ENCODE results near the gene TSKU. TPM values are rescaled to one million over a fixed set of nuclear protein-coding genes. Genes with fewer than 3 reads are reported as not detected.
A peak's percentile ranks its signal among the peaks of the same experiment; 100 is the strongest.

The TSKU gene
- total RNA-seq, 1 experiment from 2014 or later, result 8.2 TPM

DNA sequence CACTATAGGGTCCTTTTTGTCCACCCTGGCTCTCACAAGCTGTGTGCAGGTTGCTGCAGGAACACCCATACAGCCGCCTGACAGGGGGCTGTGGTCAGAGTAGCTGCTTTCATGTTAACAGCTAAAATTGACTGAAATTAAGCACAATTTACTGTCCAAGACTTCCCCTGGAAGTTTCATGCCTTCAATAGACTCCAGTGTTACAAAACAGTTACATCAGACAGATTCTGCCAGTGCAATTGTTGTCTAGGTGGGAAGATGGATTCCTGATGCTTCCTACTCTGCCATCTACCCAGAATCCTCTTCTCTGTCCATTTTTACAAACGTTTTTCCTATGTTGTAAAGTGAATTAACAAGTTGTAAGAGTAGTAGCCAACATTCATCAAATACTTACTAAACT lies 5.3 kb upstream of the TSKU start:
- no peak for DNase-seq
- Histone ChIP-seq H3K27me3 (no peaks in the 10 kb centered on the region), H3K36me3 (no peaks in the 10 kb centered on the region), H3K4me3 (no peak overlapping the region), H3K9me3 (peaks cover 28% of the 10 kb centered on the region)

DNA sequence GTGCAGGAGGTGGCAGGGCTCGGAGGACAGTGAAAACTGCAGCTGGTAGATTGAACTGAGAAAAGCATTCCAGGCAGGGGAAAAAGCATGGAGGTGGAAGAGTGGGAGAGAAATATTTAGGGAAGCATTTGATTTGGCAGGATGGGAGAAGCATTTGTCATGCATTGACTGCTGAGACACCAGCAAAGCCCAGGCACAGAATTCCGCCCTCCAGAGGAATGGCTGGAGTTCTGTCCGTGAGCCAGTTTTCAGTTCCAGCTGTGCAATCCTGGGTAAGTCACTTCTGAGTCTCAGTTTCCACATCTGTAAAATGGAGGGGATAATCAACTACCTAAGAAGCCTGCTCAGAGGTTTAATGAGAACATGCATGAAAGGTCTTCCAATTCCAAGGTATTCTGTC lies 4.3 kb upstream of the TSKU start:
- H3K27me3 ChIP-seq, result no peaks in the 10 kb centered on the region
- H3K36me3 ChIP-seq, result no peaks in the 10 kb centered on the region
- no peak for DNase-seq
- H3K9me3 ChIP-seq, result peaks cover 28% of the 10 kb centered on the region
- no peak overlapping the region for H3K4me3 ChIP-seq

DNA sequence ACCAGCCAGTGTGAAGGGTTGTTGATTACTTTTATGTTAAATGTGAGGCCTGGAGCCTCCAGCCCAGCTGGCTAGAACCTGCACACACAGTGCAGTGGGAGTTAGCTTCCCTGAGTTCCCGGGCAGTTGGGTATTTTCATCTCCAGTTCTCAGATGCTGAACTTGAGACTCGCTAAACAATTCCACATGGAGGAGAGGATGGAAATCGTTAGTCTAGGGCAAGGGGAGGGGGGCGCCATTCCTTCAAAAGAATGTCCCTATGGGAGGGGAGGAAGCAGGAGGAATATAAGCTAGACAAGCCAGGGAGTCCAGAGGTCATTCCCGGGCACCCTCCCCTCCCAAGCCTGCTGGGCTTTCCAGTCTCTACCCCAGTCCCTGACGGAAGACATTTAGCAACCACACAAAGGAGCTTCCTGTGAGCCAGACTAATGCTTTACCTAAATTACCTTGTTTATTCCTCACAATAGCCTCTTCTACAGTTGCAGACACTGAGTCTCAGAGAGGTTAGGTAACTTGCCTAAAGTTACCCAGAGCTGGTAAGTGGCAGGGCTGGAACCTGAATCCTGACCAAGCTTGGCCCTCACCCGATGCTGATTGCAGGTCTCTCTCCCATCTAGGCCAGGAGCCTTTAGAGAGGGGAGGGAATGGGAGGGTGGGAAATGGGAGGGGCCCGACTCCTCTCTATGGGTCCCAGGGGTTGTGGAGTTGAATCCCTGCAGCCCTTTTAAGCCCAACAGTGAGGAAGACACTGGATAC lies 1.9 kb upstream of the TSKU start:
- no peak overlapping the region for H3K4me3 ChIP-seq
- peaks cover 5% of the 10 kb centered on the region; the same call in 1 of the 2 replicates for H3K36me3 ChIP-seq
- DNase-seq, result no peak
- peaks cover 18% of the 10 kb centered on the region for H3K9me3 ChIP-seq
- H3K27me3 ChIP-seq, result no peaks in the 10 kb centered on the region

DNA sequence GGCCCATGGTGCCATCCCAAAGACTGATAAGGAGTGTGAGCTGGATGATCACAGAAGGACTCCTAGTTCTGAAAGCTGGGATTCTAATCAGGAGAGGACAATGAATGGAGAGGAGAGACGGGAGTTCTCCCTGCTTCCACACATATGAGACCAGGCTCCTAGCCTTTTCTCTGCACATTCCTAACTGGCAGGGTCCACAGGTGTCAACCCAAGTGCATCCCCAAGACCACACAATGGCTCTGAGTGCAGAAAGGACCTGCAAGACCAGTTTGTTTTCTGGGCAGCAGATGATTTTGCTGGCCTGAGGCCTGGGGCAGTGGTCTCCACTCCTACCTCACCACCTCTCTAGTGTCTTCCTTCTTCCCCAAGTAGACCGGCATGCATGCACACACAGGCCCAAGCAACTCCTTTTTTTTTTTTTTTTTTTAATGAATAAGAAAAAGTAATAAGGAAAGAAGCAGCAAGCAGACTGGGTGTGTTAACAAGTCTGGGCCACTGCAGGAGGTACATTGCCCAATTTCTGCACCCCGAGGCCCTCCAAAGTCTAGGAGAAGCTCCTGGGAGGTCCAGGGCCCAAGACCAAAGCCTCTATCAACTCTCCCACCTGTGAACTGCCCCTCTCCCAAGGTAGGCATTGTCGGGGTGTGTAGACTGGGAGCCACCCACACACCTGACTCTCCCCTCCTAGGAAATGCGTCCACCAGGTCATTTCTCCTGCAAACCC lies 1.2 kb upstream of the TSKU start:
- H3K36me3 ChIP-seq, result peaks cover 5% of the 10 kb centered on the region; the same call in 1 of the 2 replicates
- no peak for DNase-seq
- H3K4me3 ChIP-seq, result peak overlapping the region; percentile 72
- H3K9me3 ChIP-seq, result peaks cover 11% of the 10 kb centered on the region
- no peaks in the 10 kb centered on the region for H3K27me3 ChIP-seq

DNA sequence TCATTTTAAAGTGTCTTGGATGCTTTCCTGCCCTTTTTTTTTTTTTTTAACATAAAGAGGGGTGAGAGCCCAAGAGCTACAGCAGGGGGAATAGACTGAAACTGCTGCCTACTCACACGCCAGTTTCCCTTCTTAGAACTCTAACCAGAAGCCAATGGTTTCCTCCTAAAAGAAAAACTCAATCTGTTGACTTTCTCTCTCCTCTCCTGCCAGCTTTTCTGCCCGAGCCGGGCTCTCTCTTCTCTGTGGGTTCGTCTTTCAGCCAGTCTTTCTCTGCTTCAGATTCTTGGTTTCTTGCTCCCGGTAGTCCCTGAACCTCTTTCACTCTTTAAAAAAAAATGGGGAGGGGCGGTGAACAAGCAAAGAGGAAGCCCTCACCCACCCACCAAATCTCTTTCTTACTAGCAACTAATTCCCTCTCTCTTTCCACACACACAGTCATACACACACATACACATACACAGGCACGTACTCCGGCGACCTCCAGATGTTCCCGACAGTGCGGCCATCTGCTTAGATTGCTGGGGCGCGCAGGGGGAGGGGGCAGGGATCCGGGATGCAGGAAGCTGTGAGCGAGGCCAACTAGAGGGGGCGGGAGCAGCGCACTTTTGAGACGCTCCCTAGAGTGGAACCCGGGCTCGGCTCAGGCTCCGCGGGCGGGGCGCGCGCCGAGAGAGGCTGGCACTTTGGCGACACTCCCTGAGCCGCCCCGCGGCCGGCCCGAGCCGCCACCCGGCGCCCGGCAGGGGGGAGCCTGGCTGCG lies 444 bp upstream of the TSKU start:
- peaks cover 5% of the 10 kb centered on the region; the same call in 1 of the 2 replicates for H3K36me3 ChIP-seq
- peak; percentile 96 for DNase-seq
- H3K9me3 ChIP-seq, result peaks cover 3% of the 10 kb centered on the region; the same call in 1 of the 2 replicates
- no peaks in the 10 kb centered on the region for H3K27me3 ChIP-seq
- peak overlapping the region; percentile 72 for H3K4me3 ChIP-seq

DNA sequence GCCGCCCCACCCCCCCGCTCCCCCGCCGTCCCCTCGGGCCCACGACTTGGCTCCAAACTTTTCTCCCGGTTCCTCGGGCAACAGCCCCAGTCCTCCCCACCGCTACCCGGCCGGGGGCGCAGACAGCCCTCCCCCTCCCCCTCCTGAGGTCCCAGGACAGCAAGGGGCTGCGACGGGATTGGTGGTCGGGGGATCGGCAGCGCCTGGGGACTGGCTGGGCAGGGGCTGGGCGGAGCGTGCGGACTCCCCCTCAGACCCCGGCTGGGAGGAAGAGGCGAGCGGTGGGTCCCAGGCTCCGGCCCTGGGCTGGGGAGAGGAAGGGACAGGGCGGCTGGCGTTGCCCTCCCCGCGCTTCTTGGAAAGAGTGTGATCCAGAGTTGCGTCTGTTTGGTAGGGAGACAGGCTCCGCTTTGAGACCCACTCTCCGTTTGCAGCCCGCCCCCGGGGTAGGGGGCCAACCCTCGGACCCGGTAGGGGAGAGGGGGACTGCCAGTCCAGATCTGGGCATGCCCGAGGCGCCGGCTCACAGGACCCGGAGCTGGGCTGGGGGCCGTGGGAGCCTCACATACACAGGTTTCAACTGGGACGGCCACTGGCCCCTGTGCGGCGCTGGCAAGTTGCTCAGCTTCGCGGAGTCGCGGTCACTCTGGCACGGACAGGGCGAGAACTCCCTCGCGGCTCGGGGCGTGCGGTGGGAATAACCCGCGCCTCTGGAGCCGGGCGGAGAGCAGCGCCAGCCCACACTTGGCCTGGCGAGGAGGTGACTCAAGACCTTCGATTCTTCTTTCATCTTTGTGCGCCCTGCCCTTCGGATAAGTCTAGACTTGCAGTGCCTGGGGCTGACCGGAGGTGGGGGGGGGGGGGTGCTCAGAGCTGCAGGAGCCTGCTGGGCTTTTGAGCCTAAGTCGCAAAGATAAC lies 999 bp downstream of the TSKU start:
- Histone ChIP-seq H3K4me3 (peak overlapping the region; percentile 72), H3K9me3 (no peaks in the 10 kb centered on the region), H3K36me3 (peaks cover 5% of the 10 kb centered on the region; the same call in 1 of the 2 replicates), H3K27me3 (no peaks in the 10 kb centered on the region)
- DNase-seq, result peak; percentile 86

DNA sequence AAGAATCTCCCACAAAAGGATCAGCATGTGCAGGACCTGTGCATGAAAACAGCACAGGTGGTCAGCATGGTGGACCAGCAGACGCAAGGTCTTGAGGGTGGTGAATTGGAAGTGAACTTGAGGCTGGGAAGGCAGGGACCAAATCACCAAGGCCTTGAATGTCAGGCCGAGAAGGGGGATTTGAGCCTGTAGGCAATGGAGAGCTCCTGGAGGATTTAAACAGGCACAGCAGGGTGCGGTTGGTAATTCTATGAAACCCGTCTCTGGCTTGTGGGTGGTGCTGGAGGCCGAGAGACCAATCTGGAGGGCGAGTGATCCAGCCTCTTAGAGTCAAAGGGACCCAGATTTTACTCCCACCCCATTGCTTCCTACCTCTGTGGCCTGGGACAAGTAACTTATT lies 2.4 kb downstream of the TSKU start:
- no peak for DNase-seq
- Histone ChIP-seq H3K36me3 (peaks cover 5% of the 10 kb centered on the region; the same call in 1 of the 2 replicates), H3K27me3 (no peaks in the 10 kb centered on the region), H3K4me3 (no peak overlapping the region), H3K9me3 (no peaks in the 10 kb centered on the region)

DNA sequence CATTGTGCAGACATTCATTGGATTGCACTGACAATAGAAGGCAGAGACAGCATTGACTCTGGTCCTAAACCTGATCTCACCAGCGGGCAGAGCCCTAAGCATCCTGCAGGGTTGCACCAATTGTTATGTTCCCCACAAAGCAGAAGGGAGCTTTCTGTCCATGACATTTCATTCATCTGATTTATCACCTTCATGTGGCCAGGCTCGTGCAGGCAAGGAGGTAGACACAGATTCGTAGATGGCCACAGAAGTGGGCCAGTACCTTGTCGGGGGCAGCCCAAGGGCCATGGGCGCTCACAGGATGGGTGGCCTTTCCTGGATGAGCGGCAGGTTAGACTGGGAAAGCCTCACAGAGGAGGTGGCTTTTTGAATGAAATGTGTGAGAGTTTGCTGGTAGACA lies 2.9 kb downstream of the TSKU start:
- DNase-seq, result no peak
- Histone ChIP-seq H3K9me3 (no peaks in the 10 kb centered on the region), H3K4me3 (no peak overlapping the region), H3K36me3 (peaks cover 8% of the 10 kb centered on the region; the same call in 1 of the 2 replicates), H3K27me3 (no peaks in the 10 kb centered on the region)

DNA sequence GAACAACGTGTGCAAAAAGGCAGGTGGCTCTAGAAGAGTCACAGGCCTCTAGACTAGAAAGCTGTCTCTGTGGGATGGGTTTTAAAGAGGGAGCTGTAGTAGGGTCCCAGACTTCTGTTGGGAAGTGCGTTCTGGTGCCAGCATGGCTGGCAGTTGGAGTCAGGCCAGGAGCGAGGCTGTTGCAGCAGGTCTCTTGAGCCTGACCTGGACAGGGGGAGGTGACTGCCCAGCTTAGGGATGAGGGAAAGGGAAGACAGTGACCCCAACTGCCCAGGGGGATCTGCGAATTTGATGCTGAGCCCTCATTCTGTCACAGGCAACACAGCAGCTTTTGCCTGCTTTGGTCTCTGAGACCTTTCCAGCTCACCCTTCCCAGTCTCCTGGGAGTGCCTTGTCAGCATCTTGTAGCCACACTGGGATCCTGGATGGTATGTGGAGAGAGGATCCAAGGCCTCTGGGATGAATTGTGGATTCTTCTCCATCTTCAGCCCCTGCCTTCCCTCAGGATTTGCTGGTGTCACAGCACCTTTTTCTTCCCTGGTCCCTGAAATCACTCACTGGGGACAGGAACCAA lies 3.4 kb downstream of the TSKU start:
- DNase-seq, result no peak
- H3K4me3 ChIP-seq, result no peak overlapping the region

DNA sequence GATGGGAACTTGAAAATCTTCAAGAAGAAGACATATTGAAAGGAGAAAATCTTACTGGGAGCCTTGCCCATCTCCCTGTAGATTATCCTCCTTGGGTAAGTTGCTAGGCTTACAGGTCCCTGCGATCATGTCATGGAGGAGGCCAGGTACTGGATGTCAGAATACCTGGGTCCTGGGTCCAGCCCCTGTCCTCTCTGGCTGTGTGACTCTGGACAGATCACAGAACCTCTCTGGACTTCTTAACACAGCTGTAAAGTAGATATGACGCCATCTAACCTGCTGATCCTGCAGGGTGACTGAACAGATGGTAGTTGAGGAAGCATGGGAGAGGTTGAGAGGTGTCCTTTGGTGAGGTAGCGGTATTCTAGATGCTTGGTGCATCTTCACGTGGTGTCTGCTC lies 4.1 kb downstream of the TSKU start:
- Histone ChIP-seq H3K4me3 (no peak overlapping the region), H3K36me3 (peaks cover 11% of the 10 kb centered on the region; the same call in 1 of the 2 replicates), H3K27me3 (no peaks in the 10 kb centered on the region), H3K9me3 (no peaks in the 10 kb centered on the region)
- DNase-seq, result no peak

More for the DNA sequence above, 3.4 kb downstream of the TSKU start:
- peaks cover 8% of the 10 kb centered on the region; the same call in 1 of the 2 replicates for H3K36me3 ChIP-seq
- H3K9me3 ChIP-seq, result no peaks in the 10 kb centered on the region
- no peaks in the 10 kb centered on the region for H3K27me3 ChIP-seq

DNA sequence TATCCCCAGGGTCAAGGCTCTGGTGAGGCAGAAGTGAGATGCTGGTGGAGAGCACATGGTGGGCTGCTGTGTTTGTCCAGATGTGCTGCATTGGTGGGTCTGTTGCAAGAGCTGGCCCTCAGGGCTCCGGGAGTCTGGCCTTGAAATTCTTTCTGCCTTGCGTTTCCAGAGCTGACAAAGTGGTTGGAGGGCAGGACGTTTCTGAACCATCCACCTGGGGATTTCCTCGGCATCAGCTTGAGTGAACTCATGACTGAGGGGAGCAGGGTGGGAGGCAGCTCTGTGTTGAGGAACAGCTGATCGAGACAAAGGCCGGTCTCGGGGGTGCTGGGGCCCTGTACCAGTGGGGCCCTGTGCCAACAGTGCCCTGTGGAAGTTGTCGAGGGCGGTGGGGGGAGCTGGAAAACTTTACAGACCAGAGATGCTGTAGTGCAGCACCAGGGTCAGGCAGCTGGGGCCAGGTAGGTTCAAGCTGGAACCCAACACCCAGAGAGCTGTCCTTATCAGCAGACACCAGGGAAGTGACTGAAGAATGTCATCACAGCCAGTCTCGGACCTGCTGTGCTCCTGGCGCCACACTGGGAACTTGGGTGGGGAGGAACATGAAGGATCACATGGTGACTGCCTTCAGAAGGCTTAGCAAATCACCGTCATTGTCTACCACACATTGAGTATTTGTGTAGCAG lies 4.9 kb downstream of the TSKU start:
- Histone ChIP-seq H3K4me3 (no peak overlapping the region), H3K36me3 (peaks cover 11% of the 10 kb centered on the region; the same call in 1 of the 2 replicates), H3K9me3 (no peaks in the 10 kb centered on the region), H3K27me3 (no peaks in the 10 kb centered on the region)
- DNase-seq, result no peak

DNA sequence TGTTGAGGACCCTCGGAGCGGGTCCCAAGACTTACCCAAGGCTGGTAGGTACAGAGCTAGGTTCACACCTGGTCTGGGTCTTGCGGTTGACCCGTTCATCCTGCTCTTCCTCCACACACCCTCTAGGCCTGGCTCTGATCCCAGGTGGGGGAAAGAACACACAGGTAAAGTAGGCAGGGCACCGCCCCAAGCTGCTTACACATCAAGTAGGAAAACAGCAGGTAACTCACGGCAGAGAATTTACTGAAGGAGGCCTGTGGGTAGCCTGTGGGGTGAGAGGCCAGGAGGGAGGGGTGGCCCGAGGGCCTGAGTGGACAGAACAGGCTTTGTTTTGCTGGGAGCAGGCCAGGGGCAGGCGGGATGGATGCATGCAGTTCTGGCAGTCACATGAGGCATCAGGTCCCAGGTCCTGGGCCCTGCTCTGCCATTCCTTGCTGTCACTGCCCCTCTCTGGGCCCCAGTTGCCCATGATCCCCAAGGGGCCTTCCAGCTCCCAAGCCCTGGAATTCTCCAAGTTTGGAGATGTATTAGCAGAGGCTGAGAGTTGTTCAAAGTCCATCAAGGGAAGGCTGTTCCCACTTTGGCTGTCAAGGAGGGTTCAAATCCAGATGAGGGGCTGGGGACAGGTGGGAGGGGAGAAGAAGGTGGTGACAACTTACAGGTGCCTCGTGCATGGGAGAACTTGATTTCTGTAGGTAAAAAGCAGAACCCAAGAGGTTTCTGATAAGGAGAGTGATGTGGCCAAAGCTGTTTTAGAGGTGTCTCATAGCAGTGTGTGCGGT lies 5.7 kb downstream of the TSKU start:
- Histone ChIP-seq H3K4me3 (no peak overlapping the region), H3K9me3 (no peaks in the 10 kb centered on the region), H3K27me3 (no peaks in the 10 kb centered on the region), H3K36me3 (peaks cover 11% of the 10 kb centered on the region; the same call in 1 of the 2 replicates)
- no peak for DNase-seq

DNA sequence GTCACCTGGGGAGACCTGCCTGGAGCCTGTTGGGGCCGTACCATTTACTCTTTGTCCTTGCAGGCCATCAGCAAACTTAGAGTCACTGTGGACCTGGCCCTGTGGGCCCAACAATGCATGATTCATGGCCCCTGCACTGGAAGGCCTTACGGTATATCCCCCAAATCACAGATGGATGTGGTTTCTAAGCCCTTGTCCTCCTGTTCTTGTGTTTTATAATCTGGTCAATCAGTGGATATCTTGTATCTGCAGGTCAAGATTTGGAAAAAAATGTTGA lies 6.2 kb downstream of the TSKU start:
- no peak overlapping the region for H3K4me3 ChIP-seq
- H3K36me3 ChIP-seq, result peaks cover 11% of the 10 kb centered on the region; the same call in 1 of the 2 replicates
- H3K27me3 ChIP-seq, result no peaks in the 10 kb centered on the region
- no peaks in the 10 kb centered on the region for H3K9me3 ChIP-seq
- no peak for DNase-seq

DNA sequence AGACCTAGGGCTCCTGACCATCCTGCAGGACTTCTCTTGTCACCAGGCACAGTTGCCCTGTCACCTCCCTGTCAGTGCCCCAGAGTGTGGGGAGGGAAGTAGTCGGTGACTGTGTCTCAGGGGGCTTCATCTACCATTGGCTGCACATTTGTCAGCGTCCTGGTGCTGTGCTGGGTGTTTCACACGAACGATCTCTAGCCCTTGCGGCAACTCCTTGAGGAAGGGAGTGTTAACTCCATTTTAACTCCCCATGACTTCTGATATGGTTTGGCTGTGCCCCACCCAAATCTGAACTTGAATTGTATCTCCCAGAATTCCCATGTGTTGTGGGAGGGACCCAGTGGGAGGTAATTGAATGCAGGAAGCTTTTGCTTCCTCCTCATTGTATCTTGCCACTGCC lies 7.1 kb downstream of the TSKU start:
- peaks cover 5% of the 10 kb centered on the region; the same call in 1 of the 2 replicates for H3K36me3 ChIP-seq
- no peak overlapping the region for H3K4me3 ChIP-seq
- no peaks in the 10 kb centered on the region for H3K9me3 ChIP-seq
- H3K27me3 ChIP-seq, result no peaks in the 10 kb centered on the region
- DNase-seq, result no peak
